ENCODE results near the gene FYN.

Gene FYN

DNA sequence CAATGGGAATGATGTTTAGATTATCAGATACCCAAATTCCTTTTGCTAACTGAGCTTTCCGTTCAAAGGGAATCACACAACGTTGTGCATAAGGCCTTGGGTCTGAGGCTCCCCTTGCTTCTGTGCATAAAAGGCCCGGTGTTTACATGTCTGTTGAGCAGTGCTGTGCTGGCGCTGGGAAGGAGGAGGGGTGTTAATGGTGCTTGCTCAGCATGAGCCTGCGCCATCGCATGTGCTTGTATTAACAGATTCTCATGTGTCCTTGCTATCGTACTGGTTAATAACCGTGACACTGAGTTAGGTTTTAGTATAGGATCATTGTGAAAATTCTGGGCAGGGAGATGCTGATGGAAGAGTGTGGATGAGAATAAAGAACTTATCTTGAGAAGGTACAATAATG is 205.3 kb downstream of the FYN start:
- ChIA-PET CTCF (interaction anchor here (0.7 to 1.6 kb wide), 4 partner anchors 9 to 361 kb away, joined by 3 to 12 read pairs (median 3); no protein-coding TSS in a partner anchor), POLR2A (no interaction called here)
- H3K9me3 ChIP-seq (ENCODE audit: control insufficient read depth, insufficient read depth, low read depth, low read length), result no peaks in the 10 kb centered on the region
- peaks cover 4 to 64% of the 10 kb centered on the region in 2 experiments; a peak in 2 of 3 replicates for H3K36me3 ChIP-seq (ENCODE audit: control insufficient read depth in 2 of 2, insufficient read depth in 1 of 2, low read length in 2 of 2)
- H3K4me1 ChIP-seq (ENCODE audit: control insufficient read depth, insufficient read depth, low read length), result no peaks in the 10 kb centered on the region
- H3K4me3 ChIP-seq (ENCODE audit: low read depth, low read length), result no peak overlapping the region
- no peak for TF ChIP-seq ZNF266 (tag by site-specific recombination; IDR thresholded peaks at IDR 0.05; ENCODE audit: low read depth)
- no peak for TF ChIP-seq ZNF521 (tag by site-specific recombination; IDR thresholded peaks at IDR 0.05)
- no peak overlapping the region for H3K27ac ChIP-seq (ENCODE audit: extremely low read depth, low read depth, low read length)

GRCh38 chr6:111666847-111667246 is 206.4 kb downstream of the FYN start:
- TF ChIP-seq ZNF169 (tag by site-specific recombination; IDR thresholded peaks at IDR 0.05) (no peak), HOXA7 (CRISPR knock-in tag; IDR thresholded peaks at IDR 0.05; ENCODE audit: borderline replicate concordance) (no peak), ZNF140 (tag by site-specific recombination; IDR thresholded peaks at IDR 0.05) (no peak), ZBTB7A (tag by site-specific recombination; IDR thresholded peaks at IDR 0.05; ENCODE audit: low read depth) (no peak), ZNF311 (tag by site-specific recombination; IDR thresholded peaks at IDR 0.05; ENCODE audit: borderline replicate concordance) (no peak), ZBTB8A (tag by site-specific recombination; IDR thresholded peaks at IDR 0.05) (no peak), ZNF776 (tag by site-specific recombination; IDR thresholded peaks at IDR 0.05; ENCODE audit: borderline replicate concordance) (no peak), ZXDB (tag by site-specific recombination; IDR thresholded peaks at IDR 0.05) (no peak), ZNF394 (tag by site-specific recombination; IDR thresholded peaks at IDR 0.05; ENCODE audit: borderline replicate concordance) (no peak), ZNF341 (tag by site-specific recombination; IDR thresholded peaks at IDR 0.05; ENCODE audit: low read depth) (no peak), ZNF10 (tag by site-specific recombination; IDR thresholded peaks at IDR 0.05) (no peak), ZNF132 (tag by site-specific recombination; IDR thresholded peaks at IDR 0.05; ENCODE audit: borderline replicate concordance) (no peak), WT1 (tag by site-specific recombination; IDR thresholded peaks at IDR 0.05) (no peak), ZNF624 (tag by site-specific recombination; IDR thresholded peaks at IDR 0.05) (no peak), ZBTB49 (tag by site-specific recombination; IDR thresholded peaks at IDR 0.05; ENCODE audit: low read depth) (no peak), ZNF548 (tag by site-specific recombination; IDR thresholded peaks at IDR 0.05) (no peak)
- peaks cover 3% of the 10 kb centered on the region; the same call in 1 of the 2 replicates for H3K4me1 ChIP-seq (ENCODE audit: control insufficient read depth, insufficient read depth, low read length)
- CTCF ChIA-PET, result interaction anchor here (0.7 to 1.6 kb wide), 3 partner anchors 8 to 49 kb away, joined by 3 to 12 read pairs (median 3); no protein-coding TSS in a partner anchor

DNA sequence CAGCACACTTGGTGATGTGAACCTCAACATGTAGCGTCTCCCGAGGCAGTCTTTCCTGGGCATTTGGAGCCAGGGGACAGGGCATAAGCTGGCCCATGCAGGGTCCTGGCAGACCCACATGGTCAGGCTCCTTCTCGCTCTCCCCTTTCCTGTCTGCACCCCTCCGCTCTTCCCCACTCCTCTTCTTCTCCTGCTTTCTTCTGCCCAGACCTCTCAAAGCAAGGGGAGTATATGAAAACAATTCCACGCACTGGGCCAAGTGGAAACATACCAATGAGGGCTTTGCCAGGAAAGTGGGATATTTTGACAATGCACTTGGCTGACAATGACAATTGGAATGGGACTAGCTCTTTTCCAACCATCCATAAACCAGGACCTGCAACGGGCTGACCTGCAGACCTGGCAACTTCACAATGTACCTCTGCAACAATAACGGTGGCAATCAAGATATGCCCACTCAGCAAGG is 208.7 kb downstream of the FYN start:
- ChIA-PET POLR2A (no interaction called here), CTCF (interaction anchor here (0.7 to 1.9 kb wide), 3 partner anchors 13 to 378 kb away, joined by 3 to 9 read pairs (median 3); no protein-coding TSS in a partner anchor)
- H3K9me3 ChIP-seq (ENCODE audit: control insufficient read depth, insufficient read depth, low read depth, low read length), result no peaks in the 10 kb centered on the region
- TF ChIP-seq, protein P1, sequence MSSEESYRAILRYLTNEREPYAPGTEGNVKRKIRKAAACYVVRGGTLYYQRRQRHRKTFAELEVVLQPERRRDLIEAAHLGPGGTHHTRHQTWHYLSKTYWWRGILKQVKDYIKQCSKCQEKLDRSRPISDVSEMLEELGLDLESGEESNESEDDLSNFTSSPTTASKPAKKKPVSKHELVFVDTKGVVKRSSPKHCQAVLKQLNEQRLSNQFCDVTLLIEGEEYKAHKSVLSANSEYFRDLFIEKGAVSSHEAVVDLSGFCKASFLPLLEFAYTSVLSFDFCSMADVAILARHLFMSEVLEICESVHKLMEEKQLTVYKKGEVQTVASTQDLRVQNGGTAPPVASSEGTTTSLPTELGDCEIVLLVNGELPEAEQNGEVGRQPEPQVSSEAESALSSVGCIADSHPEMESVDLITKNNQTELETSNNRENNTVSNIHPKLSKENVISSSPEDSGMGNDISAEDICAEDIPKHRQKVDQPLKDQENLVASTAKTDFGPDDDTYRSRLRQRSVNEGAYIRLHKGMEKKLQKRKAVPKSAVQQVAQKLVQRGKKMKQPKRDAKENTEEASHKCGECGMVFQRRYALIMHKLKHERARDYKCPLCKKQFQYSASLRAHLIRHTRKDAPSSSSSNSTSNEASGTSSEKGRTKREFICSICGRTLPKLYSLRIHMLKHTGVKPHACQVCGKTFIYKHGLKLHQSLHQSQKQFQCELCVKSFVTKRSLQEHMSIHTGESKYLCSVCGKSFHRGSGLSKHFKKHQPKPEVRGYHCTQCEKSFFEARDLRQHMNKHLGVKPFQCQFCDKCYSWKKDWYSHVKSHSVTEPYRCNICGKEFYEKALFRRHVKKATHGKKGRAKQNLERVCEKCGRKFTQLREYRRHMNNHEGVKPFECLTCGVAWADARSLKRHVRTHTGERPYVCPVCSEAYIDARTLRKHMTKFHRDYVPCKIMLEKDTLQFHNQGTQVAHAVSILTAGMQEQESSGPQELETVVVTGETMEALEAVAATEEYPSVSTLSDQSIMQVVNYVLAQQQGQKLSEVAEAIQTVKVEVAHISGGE (tag by site-specific recombination; conservative IDR thresholded peaks at IDR 0.05; ENCODE audit: low read depth), result no peak
- TF ChIP-seq ZNF704 (tag by site-specific recombination; IDR thresholded peaks at IDR 0.05) (no peak), ZFHX2 (tag by site-specific recombination; conservative IDR thresholded peaks at IDR 0.05) (no peak), ZNF394 (tag by site-specific recombination; IDR thresholded peaks at IDR 0.05; ENCODE audit: borderline replicate concordance) (no peak), ZNF830 (tag by site-specific recombination; IDR thresholded peaks at IDR 0.05; ENCODE audit: low read depth) (no peak), ZNF202 (tag by site-specific recombination; IDR thresholded peaks at IDR 0.05; ENCODE audit: borderline replicate concordance) (no peak)

More at GRCh38 chr6:111666847-111667246, 206.4 kb downstream of the FYN start:
- Histone ChIP-seq H3K27ac (ENCODE audit: extremely low read depth, low read depth, low read length) (no peak overlapping the region), H3K36me3 (ENCODE audit: control insufficient read depth in 2 of 2, insufficient read depth in 1 of 2, low read length in 2 of 2) (peaks cover 0 to 56% of the 10 kb centered on the region in 2 experiments; a peak in 2 of 3 replicates), H3K9me3 (ENCODE audit: control insufficient read depth, insufficient read depth, low read depth, low read length) (no peaks in the 10 kb centered on the region), H3K4me3 (ENCODE audit: low read depth, low read length) (no peak overlapping the region)
- POLR2A ChIA-PET, result no interaction called here

More for the DNA sequence above, 208.7 kb downstream of the FYN start:
- H3K4me3 ChIP-seq (ENCODE audit: low read depth, low read length), result no peak overlapping the region
- no peak overlapping the region for H3K27ac ChIP-seq (ENCODE audit: extremely low read depth, low read depth, low read length)
- H3K4me1 ChIP-seq (ENCODE audit: control insufficient read depth, insufficient read depth, low read length), result peaks cover 3% of the 10 kb centered on the region; the same call in 1 of the 2 replicates
- H3K36me3 ChIP-seq (ENCODE audit: control insufficient read depth in 2 of 2, insufficient read depth in 1 of 2, low read length in 2 of 2), result peaks cover 0 to 49% of the 10 kb centered on the region in 2 experiments; a peak in 2 of 3 replicates

Measured in HEK293 (cell line).